CMK (cell line): ENCODE measurements around the gene EDN3.

Experiments
- DNase-seq: peaks from one replicate; pipeline ENCODE4 v3.0.0-alpha.2; 2010; ENCODE audit warnings: low read depth

Gene EDN3

GRCh38 chr20:59308493-59309201 is 8.2 kb downstream of the EDN3 start:
- DNase-seq, result no peak

- no peak for DNase-seq
Measured at GRCh38 chr20:59309218-59309617, 8.8 kb downstream of the EDN3 start.

- no peak for DNase-seq
Measured at GRCh38 chr20:59314997-59315396, 14.6 kb downstream of the EDN3 start.

GRCh38 chr20:59316911-59317731 is 16.7 kb downstream of the EDN3 start:
- no peak for DNase-seq

- no peak for DNase-seq
Measured at GRCh38 chr20:59318201-59318790, 17.9 kb downstream of the EDN3 start.

- no peak for DNase-seq
Measured at GRCh38 chr20:59318803-59319202, 18.4 kb downstream of the EDN3 start.

GRCh38 chr20:59320426-59320825 is 20.0 kb downstream of the EDN3 start:
- no peak for DNase-seq

GRCh38 chr20:59320854-59321647 is 20.6 kb downstream of the EDN3 start:
- no peak for DNase-seq

- no peak for DNase-seq
Measured at GRCh38 chr20:59322081-59322480, 21.7 kb downstream of the EDN3 start.

- no peak for DNase-seq
Measured at GRCh38 chr20:59322585-59323454, 22.4 kb downstream of the EDN3 start.

GRCh38 chr20:59323731-59324130 is 23.3 kb downstream of the EDN3 start:
- DNase-seq, result no peak

GRCh38 chr20:59324521-59325141 is 24.2 kb downstream of the EDN3 start:
- no peak for DNase-seq

GRCh38 chr20:59325142-59325523 is 24.7 kb downstream of the EDN3 start:
- DNase-seq, result no peak

GRCh38 chr20:59326188-59326587 is 25.8 kb downstream of the EDN3 start:
- DNase-seq, result no peak

- DNase-seq, result no peak
Measured at GRCh38 chr20:59328071-59328470, 27.7 kb downstream of the EDN3 start.

- no peak for DNase-seq
Measured at GRCh38 chr20:59331721-59332329, 31.4 kb downstream of the EDN3 start.

- DNase-seq, result no peak
Measured at GRCh38 chr20:59333260-59333845, 32.9 kb downstream of the EDN3 start.

GRCh38 chr20:59333951-59334350 is 33.5 kb downstream of the EDN3 start:
- DNase-seq, result no peak

- no peak for DNase-seq
Measured at GRCh38 chr20:59334651-59335300, 34.4 kb downstream of the EDN3 start.

GRCh38 chr20:59335377-59335776 is 35.0 kb downstream of the EDN3 start:
- no peak for DNase-seq
